ENCODE results near the gene RBM42. TPM values are rescaled to one million over a fixed set of nuclear protein-coding genes. Genes with fewer than 3 reads are reported as not detected.

The RBM42 gene
- total and polyA plus RNA-seq, 9 of the 15 experiments (the other 6 are each of a cell fraction or from before 2014, with no cell fraction given) = 5.7 to 149 (median 32.4) TPM

GRCh38 chr19:35641515-35642151 lies 12.8 kb downstream of the RBM42 start, which contains the start of gene ETV2 (continued):
- no peak for TF ChIP-seq AFF1 (IDR thresholded peaks at IDR 0.05; ENCODE audit: low read depth in 1 of 2, partially characterized antibody in 2 of 2)
- no peak for TF ChIP-seq ZNF239 (CRISPR knock-in tag; IDR thresholded peaks at IDR 0.05)
- TF ChIP-seq NFXL1 (CRISPR knock-in tag; IDR thresholded peaks at IDR 0.05) = no peak
- peak in 1 of 2 experiments; percentile 38; a peak in 1 of 4 replicates for TF ChIP-seq TBL1XR1 (IDR thresholded peaks at IDR 0.05; ENCODE audit: low read length in 2 of 2)
- no peak for TF ChIP-seq SETDB1 (IDR thresholded peaks at IDR 0.05; ENCODE audit: low read length)
- no peak for TF ChIP-seq NFE2 (IDR thresholded peaks at IDR 0.05; ENCODE audit: low read depth)
- no peak for TF ChIP-seq NR2F6 (CRISPR knock-in tag; IDR thresholded peaks at IDR 0.05)
- TF ChIP-seq GABPB2 (CRISPR knock-in tag; conservative IDR thresholded peaks at IDR 0.05) = no peak
- TF ChIP-seq CGGBP1 (CRISPR knock-in tag; IDR thresholded peaks at IDR 0.05) = no peak
- no peak for TF ChIP-seq SRSF1 (IDR thresholded peaks at IDR 0.05; ENCODE audit: low read depth, low read length)
- TF ChIP-seq HDAC3 (IDR thresholded peaks at IDR 0.05; ENCODE audit: borderline replicate concordance, partially characterized antibody) = no peak
- no peak for TF ChIP-seq ZHX1 (conservative IDR thresholded peaks at IDR 0.05; ENCODE audit: low read length)
- no peak for TF ChIP-seq ZNF282 (CRISPR knock-in tag; IDR thresholded peaks at IDR 0.05)
- no peak for TF ChIP-seq ZNF165 (CRISPR knock-in tag; IDR thresholded peaks at IDR 0.05; ENCODE audit: borderline replicate concordance)
- TF ChIP-seq GABPB1 (CRISPR knock-in tag; IDR thresholded peaks at IDR 0.05) = 0 out of 2 replicates have a peak, but pooled peaks have one; percentile 41
- TF ChIP-seq NCOR1 (IDR thresholded peaks at IDR 0.05) = no peak
- TF ChIP-seq HOMEZ (CRISPR knock-in tag; IDR thresholded peaks at IDR 0.05) = no peak
- no peak for TF ChIP-seq ERF (CRISPR knock-in tag; IDR thresholded peaks at IDR 0.05)
- no peak for TF ChIP-seq ZNF184 (CRISPR knock-in tag; IDR thresholded peaks at IDR 0.05)
- no peak for TF ChIP-seq ZNF780A (CRISPR knock-in tag; IDR thresholded peaks at IDR 0.05)

All from K562 (cell line).